Measurements from ENCODE around the gene PLEKHH1. TPM values are rescaled to one million over a fixed set of nuclear protein-coding genes. Genes with fewer than 3 reads are reported as not detected.

PLEKHH1 gene
- total and polyA plus RNA-seq, 2 experiments from 2014 or later = 12.8 to 19.5 TPM

DNA sequence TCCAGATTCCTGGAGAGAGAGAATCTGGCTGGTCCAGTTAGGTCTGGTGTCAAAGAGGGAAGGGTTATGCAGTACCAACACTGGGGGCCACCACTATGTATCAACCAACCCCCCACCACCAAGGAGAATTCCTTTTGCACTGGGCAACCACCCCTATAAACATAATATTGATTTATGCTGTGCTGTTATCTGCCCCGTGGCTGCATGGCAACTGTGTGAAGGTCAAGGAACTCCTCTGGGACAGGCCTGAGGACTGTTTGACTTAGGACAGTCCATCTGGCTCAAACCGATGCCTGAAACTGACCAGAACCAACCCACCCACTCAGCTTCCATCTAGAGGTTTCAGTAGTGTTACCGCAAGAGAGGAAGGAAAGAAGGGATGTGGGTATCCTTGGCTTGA is 20.5 kb downstream of the PLEKHH1 start:
- Histone ChIP-seq H2AFZ (no peak overlapping the region), H3K4me2 (no peak overlapping the region), H3K4me3 (no peak overlapping the region), H3K9me2 (replicated peaks; ENCODE audit: insufficient read depth) (no peaks in the 10 kb centered on the region), H3K27ac (no peak overlapping the region), H4K20me1 (ENCODE audit: insufficient read depth, poor library complexity, severe bottlenecking) (no peaks in the 10 kb centered on the region), H3K27me3 (no peaks in the 10 kb centered on the region), H3K79me2 (no peaks in the 10 kb centered on the region), H3K36me3 (replicated peaks; ENCODE audit: insufficient read depth, low read depth) (no peaks in the 10 kb centered on the region), H3K4me1 (ENCODE audit: insufficient read depth) (no peaks in the 10 kb centered on the region), H3K9me3 (ENCODE audit: low read depth) (no peaks in the 10 kb centered on the region)
- TF ChIP-seq, protein P1, sequence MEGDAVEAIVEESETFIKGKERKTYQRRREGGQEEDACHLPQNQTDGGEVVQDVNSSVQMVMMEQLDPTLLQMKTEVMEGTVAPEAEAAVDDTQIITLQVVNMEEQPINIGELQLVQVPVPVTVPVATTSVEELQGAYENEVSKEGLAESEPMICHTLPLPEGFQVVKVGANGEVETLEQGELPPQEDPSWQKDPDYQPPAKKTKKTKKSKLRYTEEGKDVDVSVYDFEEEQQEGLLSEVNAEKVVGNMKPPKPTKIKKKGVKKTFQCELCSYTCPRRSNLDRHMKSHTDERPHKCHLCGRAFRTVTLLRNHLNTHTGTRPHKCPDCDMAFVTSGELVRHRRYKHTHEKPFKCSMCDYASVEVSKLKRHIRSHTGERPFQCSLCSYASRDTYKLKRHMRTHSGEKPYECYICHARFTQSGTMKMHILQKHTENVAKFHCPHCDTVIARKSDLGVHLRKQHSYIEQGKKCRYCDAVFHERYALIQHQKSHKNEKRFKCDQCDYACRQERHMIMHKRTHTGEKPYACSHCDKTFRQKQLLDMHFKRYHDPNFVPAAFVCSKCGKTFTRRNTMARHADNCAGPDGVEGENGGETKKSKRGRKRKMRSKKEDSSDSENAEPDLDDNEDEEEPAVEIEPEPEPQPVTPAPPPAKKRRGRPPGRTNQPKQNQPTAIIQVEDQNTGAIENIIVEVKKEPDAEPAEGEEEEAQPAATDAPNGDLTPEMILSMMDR (IDR thresholded peaks at IDR 0.05; ENCODE audit: poor library complexity) = no peak
- TF ChIP-seq EZH2 (IDR thresholded peaks at IDR 0.05; ENCODE audit: borderline replicate concordance) (no peak), EZH2phosphoT487 (IDR thresholded peaks at IDR 0.05; ENCODE audit: low read depth, severe bottlenecking, unreplicated experiment) (no peak)
- WGBS (ENCODE audit: low lambda C conversion rate, missing lambda C conversion rate) = 59% methylated on average over 3 of the region's 3 CpGs
- no peak for DNase-seq (ENCODE audit: low spot score)

DNA sequence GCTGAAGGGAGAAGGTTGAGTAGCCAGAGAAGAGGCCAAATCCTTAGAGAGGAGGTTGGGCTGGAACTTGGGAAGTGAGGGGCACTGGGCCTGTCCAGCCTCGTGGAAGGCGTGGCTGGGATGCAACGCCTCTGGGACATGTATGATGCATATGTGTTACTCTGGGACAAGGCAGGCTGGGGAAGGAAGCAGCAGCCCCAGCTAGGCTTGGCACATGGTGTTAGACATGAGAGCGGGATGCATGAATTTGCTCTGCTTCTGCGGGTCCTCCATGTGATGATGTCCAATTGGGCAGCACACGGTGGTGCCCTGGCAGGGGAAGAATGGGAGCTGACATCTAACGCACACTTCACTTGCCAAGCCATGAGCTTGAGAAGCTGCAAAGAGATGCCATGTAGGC is 21.3 kb downstream of the PLEKHH1 start:
- Histone ChIP-seq H3K4me1 (ENCODE audit: insufficient read depth) (no peaks in the 10 kb centered on the region), H3K4me3 (no peak overlapping the region), H4K20me1 (ENCODE audit: insufficient read depth, poor library complexity, severe bottlenecking) (no peaks in the 10 kb centered on the region), H3K36me3 (replicated peaks; ENCODE audit: insufficient read depth, low read depth) (no peaks in the 10 kb centered on the region), H3K27me3 (no peaks in the 10 kb centered on the region), H3K27ac (no peak overlapping the region), H3K9me3 (ENCODE audit: low read depth) (no peaks in the 10 kb centered on the region), H2AFZ (no peak overlapping the region), H3K79me2 (no peaks in the 10 kb centered on the region), H3K4me2 (no peak overlapping the region), H3K9me2 (replicated peaks; ENCODE audit: insufficient read depth) (no peaks in the 10 kb centered on the region)
- TF ChIP-seq, protein P1 (IDR thresholded peaks at IDR 0.05; ENCODE audit: poor library complexity) = no peak
- TF ChIP-seq EZH2phosphoT487 (IDR thresholded peaks at IDR 0.05; ENCODE audit: low read depth, severe bottlenecking, unreplicated experiment) = no peak
- TF ChIP-seq EZH2 (IDR thresholded peaks at IDR 0.05; ENCODE audit: borderline replicate concordance) = no peak
- WGBS (ENCODE audit: low lambda C conversion rate, missing lambda C conversion rate) = 95% methylated on average over 7 of the region's 7 CpGs
- DNase-seq (ENCODE audit: low spot score) = no peak

DNA sequence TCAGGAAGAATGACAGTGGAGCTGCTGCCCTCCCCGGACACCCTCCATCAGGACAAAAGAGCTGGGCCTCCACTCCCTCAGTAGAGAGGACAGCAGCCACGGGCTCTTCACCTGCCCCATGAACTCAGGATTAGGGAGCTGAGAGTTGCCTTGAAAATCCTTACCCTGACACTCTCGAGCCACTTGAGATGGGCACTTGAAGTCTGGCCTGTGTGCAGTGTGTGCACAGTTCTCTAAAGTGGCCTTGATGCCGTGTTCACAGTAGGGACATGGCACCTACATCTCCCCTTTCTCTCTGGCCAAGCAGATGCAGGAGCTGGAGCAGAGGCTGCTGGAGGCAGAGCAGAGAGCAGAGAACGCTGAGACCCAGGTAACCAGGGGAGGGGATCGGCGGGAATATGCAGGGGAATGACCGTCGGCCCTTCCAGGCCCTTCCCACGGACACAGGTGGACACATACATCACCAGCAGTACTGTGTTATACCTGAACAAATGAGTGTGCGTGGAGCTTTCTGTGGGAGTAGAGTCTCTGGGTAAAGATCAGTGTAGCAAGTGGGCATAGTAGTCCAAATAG is 22.5 kb downstream of the PLEKHH1 start:
- H3K79me2 ChIP-seq = no peaks in the 10 kb centered on the region
- H3K4me2 ChIP-seq = no peak overlapping the region
- no peak for DNase-seq (ENCODE audit: low spot score)
- no peaks in the 10 kb centered on the region for H4K20me1 ChIP-seq (ENCODE audit: insufficient read depth, poor library complexity, severe bottlenecking)
- H3K4me1 ChIP-seq (ENCODE audit: insufficient read depth) = no peaks in the 10 kb centered on the region
- no peaks in the 10 kb centered on the region for H3K36me3 ChIP-seq (replicated peaks; ENCODE audit: insufficient read depth, low read depth)
- no peak overlapping the region for H2AFZ ChIP-seq
- WGBS (ENCODE audit: low lambda C conversion rate, missing lambda C conversion rate) = 87% methylated on average over 11 of the region's 11 CpGs
- no peak overlapping the region for H3K27ac ChIP-seq
- TF ChIP-seq EZH2phosphoT487 (IDR thresholded peaks at IDR 0.05; ENCODE audit: low read depth, severe bottlenecking, unreplicated experiment) (no peak), EZH2 (IDR thresholded peaks at IDR 0.05; ENCODE audit: borderline replicate concordance) (no peak)
- TF ChIP-seq, protein P1 (IDR thresholded peaks at IDR 0.05; ENCODE audit: poor library complexity) = no peak
- H3K9me3 ChIP-seq (ENCODE audit: low read depth) = no peaks in the 10 kb centered on the region
- H3K9me2 ChIP-seq (replicated peaks; ENCODE audit: insufficient read depth) = no peaks in the 10 kb centered on the region
- no peak overlapping the region for H3K4me3 ChIP-seq
- H3K27me3 ChIP-seq = no peaks in the 10 kb centered on the region
